ENCODE measurements around the gene MAGEA10.

GRCh38 chrX:152138388-152138784 is at the start of gene MAGEA10:
- TF ChIP-seq, protein P1, sequence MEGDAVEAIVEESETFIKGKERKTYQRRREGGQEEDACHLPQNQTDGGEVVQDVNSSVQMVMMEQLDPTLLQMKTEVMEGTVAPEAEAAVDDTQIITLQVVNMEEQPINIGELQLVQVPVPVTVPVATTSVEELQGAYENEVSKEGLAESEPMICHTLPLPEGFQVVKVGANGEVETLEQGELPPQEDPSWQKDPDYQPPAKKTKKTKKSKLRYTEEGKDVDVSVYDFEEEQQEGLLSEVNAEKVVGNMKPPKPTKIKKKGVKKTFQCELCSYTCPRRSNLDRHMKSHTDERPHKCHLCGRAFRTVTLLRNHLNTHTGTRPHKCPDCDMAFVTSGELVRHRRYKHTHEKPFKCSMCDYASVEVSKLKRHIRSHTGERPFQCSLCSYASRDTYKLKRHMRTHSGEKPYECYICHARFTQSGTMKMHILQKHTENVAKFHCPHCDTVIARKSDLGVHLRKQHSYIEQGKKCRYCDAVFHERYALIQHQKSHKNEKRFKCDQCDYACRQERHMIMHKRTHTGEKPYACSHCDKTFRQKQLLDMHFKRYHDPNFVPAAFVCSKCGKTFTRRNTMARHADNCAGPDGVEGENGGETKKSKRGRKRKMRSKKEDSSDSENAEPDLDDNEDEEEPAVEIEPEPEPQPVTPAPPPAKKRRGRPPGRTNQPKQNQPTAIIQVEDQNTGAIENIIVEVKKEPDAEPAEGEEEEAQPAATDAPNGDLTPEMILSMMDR (IDR thresholded peaks at IDR 0.05), result no peak
- TF ChIP-seq, protein P2, sequence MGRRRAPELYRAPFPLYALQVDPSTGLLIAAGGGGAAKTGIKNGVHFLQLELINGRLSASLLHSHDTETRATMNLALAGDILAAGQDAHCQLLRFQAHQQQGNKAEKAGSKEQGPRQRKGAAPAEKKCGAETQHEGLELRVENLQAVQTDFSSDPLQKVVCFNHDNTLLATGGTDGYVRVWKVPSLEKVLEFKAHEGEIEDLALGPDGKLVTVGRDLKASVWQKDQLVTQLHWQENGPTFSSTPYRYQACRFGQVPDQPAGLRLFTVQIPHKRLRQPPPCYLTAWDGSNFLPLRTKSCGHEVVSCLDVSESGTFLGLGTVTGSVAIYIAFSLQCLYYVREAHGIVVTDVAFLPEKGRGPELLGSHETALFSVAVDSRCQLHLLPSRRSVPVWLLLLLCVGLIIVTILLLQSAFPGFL (CRISPR knock-in tag; IDR thresholded peaks at IDR 0.05; ENCODE audit: borderline replicate concordance), result no peak
- TF ChIP-seq, protein P3, sequence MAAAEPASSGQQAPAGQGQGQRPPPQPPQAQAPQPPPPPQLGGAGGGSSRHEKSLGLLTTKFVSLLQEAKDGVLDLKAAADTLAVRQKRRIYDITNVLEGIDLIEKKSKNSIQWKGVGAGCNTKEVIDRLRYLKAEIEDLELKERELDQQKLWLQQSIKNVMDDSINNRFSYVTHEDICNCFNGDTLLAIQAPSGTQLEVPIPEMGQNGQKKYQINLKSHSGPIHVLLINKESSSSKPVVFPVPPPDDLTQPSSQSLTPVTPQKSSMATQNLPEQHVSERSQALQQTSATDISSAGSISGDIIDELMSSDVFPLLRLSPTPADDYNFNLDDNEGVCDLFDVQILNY (CRISPR knock-in tag; IDR thresholded peaks at IDR 0.05), result no peak
- TF ChIP-seq EMX1 (CRISPR knock-in tag; IDR thresholded peaks at IDR 0.05), result no peak
- TF ChIP-seq SP1 (CRISPR knock-in tag; conservative IDR thresholded peaks at IDR 0.05), result no peak
- TF ChIP-seq NR2C2 (CRISPR knock-in tag; IDR thresholded peaks at IDR 0.05), result no peak
- no peak for TF ChIP-seq ZNF416 (CRISPR knock-in tag; IDR thresholded peaks at IDR 0.05)
- no peak for TF ChIP-seq AFF4 (CRISPR knock-in tag; IDR thresholded peaks at IDR 0.05; ENCODE audit: borderline replicate concordance)
- no peak for TF ChIP-seq HMGXB4 (CRISPR knock-in tag; IDR thresholded peaks at IDR 0.05)
- no peak for TF ChIP-seq ZNF138 (CRISPR knock-in tag; conservative IDR thresholded peaks at IDR 0.05)

All from WTC11 (cell line).